GM23338 (cell line): ENCODE measurements around the gene NF1. TPM values are rescaled to one million over a fixed set of nuclear protein-coding genes. Genes with fewer than 3 reads are reported as not detected.

ENCODE experiments used
- ATAC-seq: fragments of 200-7000 bp; cut with Tn5 transposase; 3 replicates; pipeline ENCODE4 v1.9.1; 2020
- DNase-seq: peaks from one replicate; pipeline ENCODE4 v3.0.0-alpha.2; 2015; ENCODE audit warnings: low spot score
- H2AFZ ChIP-seq: fragments of 200-600 bp; sonication (generic); 2 replicates; pipeline ENCODE4 v1.8.0; 2016; ENCODE audit warnings: antibody characterized with exemption, mild to moderate bottlenecking, moderate library complexity
- H3F3A ChIP-seq: fragments of 200-600 bp; sonication (generic); replicated peaks from 2 replicates; pipeline ENCODE4 v1.8.0; 2017; ENCODE audit warnings: antibody characterized with exemption, mixed run types, low read depth
- H3K27ac ChIP-seq: fragments of 200-600 bp; sonication (generic); 2 replicates; pipeline ENCODE4 v1.6.1; 2016; ENCODE audit warnings: low read depth
- H3K27me3 ChIP-seq: fragments of 200-600 bp; sonication (generic); 2 replicates; pipeline ENCODE4 v1.8.0; 2016; ENCODE audit warnings: mild to moderate bottlenecking, mixed run types, moderate library complexity; ENCODE audit not compliant: insufficient read depth
- H3K36me3 ChIP-seq: fragments of 200-600 bp; sonication (generic); 2 replicates; pipeline ENCODE4 v1.8.0; 2016; ENCODE audit warnings: mild to moderate bottlenecking; ENCODE audit not compliant: insufficient read depth
- H3K4me1 ChIP-seq: fragments of 200-600 bp; sonication (generic); 2 replicates; pipeline ENCODE4 v1.8.0; 2016; ENCODE audit warnings: mild to moderate bottlenecking, moderate library complexity; ENCODE audit not compliant: insufficient read depth
- H3K4me2 ChIP-seq: fragments of 200-600 bp; sonication (generic); 2 replicates; pipeline ENCODE4 v1.7.1; 2017; ENCODE audit warnings: mixed run types
- H3K4me3 ChIP-seq: fragments of 200-600 bp; sonication (generic); 2 replicates; pipeline ENCODE4 v1.6.1; 2016; ENCODE audit warnings: mixed run types
- H3K79me2 ChIP-seq: fragments of 200-600 bp; sonication (generic); replicated peaks from 2 replicates; pipeline ENCODE4 v1.8.0; 2017; ENCODE audit warnings: mild to moderate bottlenecking; ENCODE audit not compliant: insufficient read depth
- H3K9me2 ChIP-seq: fragments of 200-600 bp; sonication (generic); 2 replicates; pipeline ENCODE4 v1.8.0; 2017; ENCODE audit not compliant: insufficient read depth
- H4K20me1 ChIP-seq: fragments of 200-600 bp; sonication (generic); replicated peaks from 2 replicates; pipeline ENCODE4 v1.8.0; 2017; ENCODE audit warnings: mild to moderate bottlenecking; ENCODE audit not compliant: insufficient read depth
- H3K27ac Mint-ChIP-seq: 2 replicates; pipeline ENCODE4 v1.8.0; 2020; ENCODE audit warnings: inconsistent platforms, mild to moderate bottlenecking, moderate library complexity, mixed read lengths
- H3K27me3 Mint-ChIP-seq: 3 replicates; pipeline ENCODE4 v1.8.0; 2022; ENCODE audit warnings: low read depth, mild to moderate bottlenecking, moderate library complexity, mixed read lengths, inconsistent platforms; ENCODE audit not compliant: insufficient read depth, poor library complexity
- H3K36me3 Mint-ChIP-seq: 3 replicates; pipeline ENCODE4 v1.8.0; 2021; ENCODE audit warnings: low read depth, mild to moderate bottlenecking, inconsistent platforms, moderate library complexity, mixed read lengths
- H3K4me1 Mint-ChIP-seq: 3 replicates; pipeline ENCODE4 v1.8.0; 2020; ENCODE audit warnings: mild to moderate bottlenecking, inconsistent platforms, mixed read lengths
- H3K4me3 Mint-ChIP-seq: 3 replicates; pipeline ENCODE4 v1.8.0; 2021; ENCODE audit warnings: moderate library complexity, mild to moderate bottlenecking, inconsistent platforms, mixed read lengths
- H3K9me3 Mint-ChIP-seq: 3 replicates; pipeline ENCODE4 v1.8.0; 2020; ENCODE audit warnings: moderate library complexity, mild to moderate bottlenecking, inconsistent platforms, mixed read lengths
- CREB1 ChIP-seq: fragments of 250-450 bp; sonication (Bioruptor Pico); IDR thresholded peaks from 2 replicates; pipeline ENCODE4 v1.5.0; 2020; ENCODE audit warnings: low read depth, mild to moderate bottlenecking, moderate library complexity
- ETS1 ChIP-seq: IDR thresholded peaks from 2 replicates; pipeline ENCODE4 v1.6.1; 2016; ENCODE audit warnings: antibody characterized with exemption
- EZH2 ChIP-seq: fragments of 200-600 bp; sonication (generic); IDR thresholded peaks from one replicate; pipeline ENCODE4 v1.8.0; 2017; ENCODE audit warnings: antibody characterized with exemption, mild to moderate bottlenecking, low read depth; ENCODE audit not compliant: unreplicated experiment
- JUNB ChIP-seq: IDR thresholded peaks from one replicate; pipeline ENCODE4 v1.6.1; 2016; ENCODE audit warnings: antibody characterized with exemption; ENCODE audit not compliant: unreplicated experiment
- NANOG ChIP-seq: IDR thresholded peaks from 2 replicates; pipeline ENCODE4 v1.6.1; 2016; ENCODE audit warnings: antibody characterized with exemption, borderline replicate concordance
- POLR2AphosphoS5 ChIP-seq: IDR thresholded peaks from 2 replicates; pipeline ENCODE4 v1.6.1; 2016; ENCODE audit warnings: antibody characterized with exemption, low read depth
- REST ChIP-seq: IDR thresholded peaks from one replicate; pipeline ENCODE4 v1.6.1; 2018; ENCODE audit warnings: antibody characterized with exemption; ENCODE audit not compliant: unreplicated experiment
- STAT1 ChIP-seq: IDR thresholded peaks from one replicate; pipeline ENCODE4 v1.6.1; 2016; ENCODE audit warnings: antibody characterized with exemption; ENCODE audit not compliant: unreplicated experiment
- ZNF114 ChIP-seq: fragments of 250-450 bp; sonication (Bioruptor Pico); IDR thresholded peaks from 2 replicates; pipeline ENCODE4 v1.5.0; 2020; ENCODE audit warnings: mild to moderate bottlenecking, moderate library complexity
- ZNF331 ChIP-seq: fragments of 250-450 bp; sonication (Bioruptor Pico); IDR thresholded peaks from 2 replicates; pipeline ENCODE4 v1.5.0; 2020; ENCODE audit warnings: low read depth, mild to moderate bottlenecking, moderate library complexity
- ZNF462 ChIP-seq: fragments of 250-450 bp; sonication (Bioruptor Pico); IDR thresholded peaks from 2 replicates; pipeline ENCODE4 v1.5.0; 2020; ENCODE audit warnings: mild to moderate bottlenecking, moderate library complexity
- polyA plus RNA-seq: library from polyadenylated mRNA; unstranded; fragments of >200 nt; fragmentation: Nextera tagmentation; extraction: Ambion mirVana; gene quantifications from 2 replicates; pipeline ENCODE4 v1.2.1, GENCODE V29; 2016
- total RNA-seq: library from RNA; depleted of rRNA; stranded (reverse); fragments of >200 nt; shearing (Covaris generic); gene quantifications from 2 replicates; pipeline ENCODE4 v1.2.3, GENCODE V29; 2014
- TF ChIP-seq, protein P1 (sequence below), 2 experiments: fragments of 200-600 bp in 1 of 2; sonication (generic) in 1 of 2; conservative IDR thresholded peaks; 2 replicates each; pipeline versions ENCODE4 v1.5.1 to v1.6.1; 2016 to 2017; ENCODE audit warnings: antibody characterized with exemption in 2 of 2, low read depth in 2 of 2, mild to moderate bottlenecking in 2 of 2, moderate library complexity in 1 of 2

The NF1 gene
- total and polyA plus RNA-seq, 2 experiments from 2014 or later, result 16.3 to 49.7 TPM

DNA sequence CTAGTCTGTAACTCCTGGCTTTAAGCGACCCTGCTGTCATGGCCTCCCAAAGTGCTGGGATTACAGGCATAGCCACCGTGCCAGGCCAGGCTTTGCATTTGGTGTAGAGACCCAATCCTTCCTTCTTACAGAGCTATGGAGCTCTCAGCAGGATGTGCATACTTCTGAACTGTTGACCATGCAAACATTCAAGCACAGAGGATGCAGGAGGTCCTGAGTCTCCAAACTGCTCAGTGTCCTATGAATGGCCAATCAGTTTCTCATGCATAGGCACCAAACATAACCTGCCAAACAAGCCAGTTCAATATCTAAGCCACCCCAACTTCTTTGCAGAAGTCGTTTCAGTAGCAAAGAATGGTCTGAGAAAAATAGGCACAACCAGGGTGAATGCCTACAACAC is 40.0 kb upstream of the NF1 start:
- Mint-ChIP-seq H3K27me3 (peaks cover 3% of the 10 kb centered on the region), H3K36me3 (no peaks in the 10 kb centered on the region)
- no peak for TF ChIP-seq ZNF331
- no peak for TF ChIP-seq ZNF462
- no peak for TF ChIP-seq ZNF114
- TF ChIP-seq ETS1, result no peak
- no peak for TF ChIP-seq NANOG
- no peak for TF ChIP-seq CREB1 (CRISPR knock-in tag)
- no peak for TF ChIP-seq JUNB
- TF ChIP-seq REST, result no peak
- TF ChIP-seq STAT1, result no peak
- TF ChIP-seq, protein P1, sequence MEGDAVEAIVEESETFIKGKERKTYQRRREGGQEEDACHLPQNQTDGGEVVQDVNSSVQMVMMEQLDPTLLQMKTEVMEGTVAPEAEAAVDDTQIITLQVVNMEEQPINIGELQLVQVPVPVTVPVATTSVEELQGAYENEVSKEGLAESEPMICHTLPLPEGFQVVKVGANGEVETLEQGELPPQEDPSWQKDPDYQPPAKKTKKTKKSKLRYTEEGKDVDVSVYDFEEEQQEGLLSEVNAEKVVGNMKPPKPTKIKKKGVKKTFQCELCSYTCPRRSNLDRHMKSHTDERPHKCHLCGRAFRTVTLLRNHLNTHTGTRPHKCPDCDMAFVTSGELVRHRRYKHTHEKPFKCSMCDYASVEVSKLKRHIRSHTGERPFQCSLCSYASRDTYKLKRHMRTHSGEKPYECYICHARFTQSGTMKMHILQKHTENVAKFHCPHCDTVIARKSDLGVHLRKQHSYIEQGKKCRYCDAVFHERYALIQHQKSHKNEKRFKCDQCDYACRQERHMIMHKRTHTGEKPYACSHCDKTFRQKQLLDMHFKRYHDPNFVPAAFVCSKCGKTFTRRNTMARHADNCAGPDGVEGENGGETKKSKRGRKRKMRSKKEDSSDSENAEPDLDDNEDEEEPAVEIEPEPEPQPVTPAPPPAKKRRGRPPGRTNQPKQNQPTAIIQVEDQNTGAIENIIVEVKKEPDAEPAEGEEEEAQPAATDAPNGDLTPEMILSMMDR (conservative IDR thresholded peaks at IDR 0.05; ENCODE audit: low read depth in 2 of 2), result no peak
- no peak for TF ChIP-seq EZH2
- TF ChIP-seq POLR2AphosphoS5, result no peak

More for the DNA sequence above, 40.0 kb upstream of the NF1 start:
- Mint-ChIP-seq H3K27ac (no peak overlapping the region), H3K9me3 (peaks cover 7% of the 10 kb centered on the region; the same call in 1 of the 3 replicates), H3K4me3 (no peak overlapping the region), H3K4me1 (no peaks in the 10 kb centered on the region; the same call in 2 of the 3 replicates)
- DNase-seq (no peak), ATAC-seq (no peak)
- Histone ChIP-seq H3K9me2 (peaks cover 2% of the 10 kb centered on the region; the same call in 1 of the 2 replicates), H2AFZ (no peak overlapping the region), H3K4me2 (no peak overlapping the region), H3K36me3 (no peaks in the 10 kb centered on the region), H3K27ac (no peak overlapping the region), H4K20me1 (no peaks in the 10 kb centered on the region), H3F3A (no peaks in the 10 kb centered on the region), H3K79me2 (no peaks in the 10 kb centered on the region), H3K27me3 (no peaks in the 10 kb centered on the region), H3K4me3 (no peak overlapping the region), H3K4me1 (no peaks in the 10 kb centered on the region)
